DMS 273 treated with DMSO at 0.1 percent for 48 hours (cell line): ENCODE measurements around the gene GSC2.
"Not testable (repeated sequence)": the region's sequence is repeated elsewhere in the genome, so short reads cannot be mapped to it uniquely, and the experiment has no call there.

ENCODE experiments used
- DNase-seq: peaks from one replicate; lab custom pipeline; 2025; lab: John Stamatoyannopoulos, UW

GSC2 gene

GRCh38 chr22:19178065-19178656 lies 28.1 kb upstream of the GSC2 start:
- DNase-seq = no peak

GRCh38 chr22:19177164-19178064 lies 27.3 kb upstream of the GSC2 start:
- DNase-seq = no peak

- DNase-seq = no peak
These were observed 26.6 kb upstream of the GSC2 start for GRCh38 chr22:19176732-19177131.

GRCh38 chr22:19176175-19176643 lies 26.1 kb upstream of the GSC2 start:
- DNase-seq = no peak

- no peak for DNase-seq
These were observed 25.6 kb upstream of the GSC2 start for GRCh38 chr22:19175602-19176174.

- no peak for DNase-seq
These were observed 25.0 kb upstream of the GSC2 start for GRCh38 chr22:19175026-19175601.

GRCh38 chr22:19174106-19175025 lies 24.3 kb upstream of the GSC2 start:
- DNase-seq = no peak

- DNase-seq = no peak
These were observed 23.2 kb upstream of the GSC2 start for GRCh38 chr22:19173047-19174035.

- no peak for DNase-seq
These were observed 22.3 kb upstream of the GSC2 start for GRCh38 chr22:19172213-19173046.

- no peak for DNase-seq
These were observed 19.8 kb upstream of the GSC2 start for GRCh38 chr22:19169947-19170318.

GRCh38 chr22:19169002-19169946 lies 19.2 kb upstream of the GSC2 start:
- no peak for DNase-seq

GRCh38 chr22:19168088-19168890 lies 18.2 kb upstream of the GSC2 start:
- no peak for DNase-seq

- no peak for DNase-seq
These were observed 17.2 kb upstream of the GSC2 start for GRCh38 chr22:19167106-19167869.

GRCh38 chr22:19166421-19166820 lies 16.3 kb upstream of the GSC2 start:
- no peak for DNase-seq

- no peak for DNase-seq
These were observed 14.3 kb upstream of the GSC2 start for GRCh38 chr22:19164425-19164824.

- not testable (repeated sequence) for DNase-seq
These were observed 8.6 kb upstream of the GSC2 start for GRCh38 chr22:19158649-19159048.

- not testable (repeated sequence) for DNase-seq
These were observed 6.0 kb upstream of the GSC2 start for GRCh38 chr22:19156109-19156508.
